Measurements from ENCODE around the gene TMEM184A. TPM values are rescaled to one million over a fixed set of nuclear protein-coding genes. Genes with fewer than 3 reads are reported as not detected.

TMEM184A gene
- total and polyA plus RNA-seq, 2 donors (not counting 3 experiments of a cell fraction or from before 2014, with no cell fraction given), result 0.48 TPM; not detected in 1

GRCh38 chr7:1544896-1545416 is 11.0 kb downstream of the TMEM184A start:
- intact Hi-C loops (cut with micrococcal nuclease), result no loop called here
- DNase-seq (ENCODE audit: low read depth, low spot score) (no peak), FAIRE-seq (no peak)
- Histone ChIP-seq H3K27me3 (ENCODE audit: control insufficient read depth in 2 of 2, insufficient read depth in 2 of 2, low read length in 2 of 2) (no peaks in the 10 kb centered on the region), H3K9me3 (replicated peaks; ENCODE audit: control insufficient read depth, insufficient read depth, low read length) (no peaks in the 10 kb centered on the region), H2AFZ (ENCODE audit: low read depth, low read length) (no peak overlapping the region), H3K4me1 (ENCODE audit: control insufficient read depth, extremely low read depth, insufficient read depth, low read length) (no peaks in the 10 kb centered on the region), H3K9ac (replicated peaks; ENCODE audit: extremely low read depth, insufficient read depth, low read length) (no peak overlapping the region), H3K36me3 (ENCODE audit: control insufficient read depth in 2 of 2, extremely low read depth in 1 of 2, insufficient read depth in 2 of 2, low read length in 2 of 2) (peaks cover 3 to 19% of the 10 kb centered on the region in 2 experiments), H3K79me2 (ENCODE audit: control insufficient read depth, insufficient read depth, low read length) (peaks cover 1% of the 10 kb centered on the region), H3K4me2 (ENCODE audit: insufficient read depth, low read length) (no peak overlapping the region), H3K4me3 (replicated peaks in 1 of 3; ENCODE audit: insufficient read depth in 1 of 3, low read depth in 1 of 3, low read length in 3 of 3) (no peak overlapping the region), H3K9me1 (replicated peaks; ENCODE audit: control insufficient read depth, extremely low read depth, insufficient read depth, low read length) (no peaks in the 10 kb centered on the region), H4K20me1 (replicated peaks; ENCODE audit: control insufficient read depth, extremely low read depth, insufficient read depth, low read length) (no peaks in the 10 kb centered on the region), H3K27ac (ENCODE audit: insufficient read depth, low read depth, low read length) (no peak overlapping the region)
- dilution Hi-C loops (cut with MboI; ENCODE audit: extremely low pct_ligation_motif_present, low sequenced_read_pairs), result no loop called here
- ChIA-PET CTCF (no interaction called here), POLR2A (no interaction called here)
- no peak for TF ChIP-seq JUN (IDR thresholded peaks at IDR 0.05; ENCODE audit: borderline replicate concordance, insufficient read depth, insufficient read length, low read depth)
- TF ChIP-seq POLR2AphosphoS5 (IDR thresholded peaks at IDR 0.05; ENCODE audit: insufficient read depth, low read depth, low read length), result no peak
- no peak for TF ChIP-seq MYC (IDR thresholded peaks at IDR 0.05; ENCODE audit: low read depth, low read length)
- no peak for TF ChIP-seq EZH2 (IDR thresholded peaks at IDR 0.05; ENCODE audit: borderline replicate concordance, low read depth, low read length, severe bottlenecking)
- TF ChIP-seq CTCF (IDR thresholded peaks at IDR 0.05; ENCODE audit: extremely low read depth in 1 of 2, insufficient read depth in 1 of 2, low read depth in 1 of 2, low read length in 2 of 2), result no peak
- no peak for TF ChIP-seq FOS (IDR thresholded peaks at IDR 0.05; ENCODE audit: borderline replicate concordance, insufficient read depth, low read length)
- TF ChIP-seq POLR2A (IDR thresholded peaks at IDR 0.05; ENCODE audit: low read depth, low read length), result no peak
- TF ChIP-seq MAX (IDR thresholded peaks at IDR 0.05; ENCODE audit: insufficient read depth, insufficient read length), result no peak
- no peak for TF ChIP-seq GATA2 (IDR thresholded peaks at IDR 0.05; ENCODE audit: insufficient read depth, insufficient read length, low read depth, low read length)
- no TSS peak for BruUV-seq (replicated peaks)

All from endothelial cell of umbilical vein (primary cell).